ENCODE results near the gene RNASE4. TPM values are rescaled to one million over a fixed set of nuclear protein-coding genes. Genes with fewer than 3 reads are reported as not detected.

The RNASE4 gene
- total and polyA plus RNA-seq, 2 experiments from 2014 or later, result 0.29 to 2.0 TPM

DNA sequence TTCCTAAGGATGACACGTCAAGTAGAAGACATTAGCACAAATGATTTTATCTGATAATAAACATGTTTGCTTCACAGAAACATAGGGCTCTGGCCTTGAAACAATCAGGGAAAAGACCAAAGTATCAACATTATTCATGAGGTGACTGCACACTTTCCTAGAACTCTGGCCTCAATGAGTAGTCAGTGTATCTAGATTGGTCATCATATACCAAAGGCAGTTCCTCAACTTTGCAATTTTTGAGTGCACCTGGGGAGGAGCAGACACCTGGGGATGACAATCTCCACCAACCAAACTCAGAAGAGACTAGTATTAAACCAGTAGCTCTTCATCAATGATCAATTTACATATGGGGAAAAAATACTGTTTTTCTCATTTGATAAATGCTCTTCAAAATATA is 65.8 kb downstream of the RNASE4 start:
- Histone ChIP-seq H3K36me3 (ENCODE audit: insufficient read depth) (peaks cover 7% of the 10 kb centered on the region), H3K27me3 (ENCODE audit: insufficient read depth) (no peaks in the 10 kb centered on the region), H4K20me1 (replicated peaks; ENCODE audit: insufficient read depth) (no peaks in the 10 kb centered on the region), H2AFZ (no peak overlapping the region), H3K9me2 (ENCODE audit: insufficient read depth) (0 out of 2 replicates have a peak, but pooled peaks cover 10% of the 10 kb centered on the region), H3K27ac (ENCODE audit: low read depth) (no peak overlapping the region), H3K4me2 (no peak overlapping the region), H3K79me2 (replicated peaks; ENCODE audit: insufficient read depth) (no peaks in the 10 kb centered on the region), H3K4me3 (no peak overlapping the region), H3K4me1 (ENCODE audit: insufficient read depth) (no peaks in the 10 kb centered on the region), H3F3A (replicated peaks; ENCODE audit: low read depth) (no peaks in the 10 kb centered on the region)
- TF ChIP-seq CREB1 (CRISPR knock-in tag; IDR thresholded peaks at IDR 0.05; ENCODE audit: low read depth) (no peak), EZH2 (IDR thresholded peaks at IDR 0.05; ENCODE audit: low read depth, unreplicated experiment) (no peak), NANOG (IDR thresholded peaks at IDR 0.05; ENCODE audit: borderline replicate concordance) (no peak), POLR2AphosphoS5 (IDR thresholded peaks at IDR 0.05; ENCODE audit: low read depth) (no peak), EZH2phosphoT487 (IDR thresholded peaks at IDR 0.05; ENCODE audit: unreplicated experiment) (no peak), ZNF331 (CRISPR knock-in tag; IDR thresholded peaks at IDR 0.05; ENCODE audit: low read depth) (no peak), ZNF114 (CRISPR knock-in tag; IDR thresholded peaks at IDR 0.05) (no peak), STAT1 (IDR thresholded peaks at IDR 0.05; ENCODE audit: unreplicated experiment) (no peak), JUNB (IDR thresholded peaks at IDR 0.05; ENCODE audit: unreplicated experiment) (no peak)
- TF ChIP-seq, protein P1, sequence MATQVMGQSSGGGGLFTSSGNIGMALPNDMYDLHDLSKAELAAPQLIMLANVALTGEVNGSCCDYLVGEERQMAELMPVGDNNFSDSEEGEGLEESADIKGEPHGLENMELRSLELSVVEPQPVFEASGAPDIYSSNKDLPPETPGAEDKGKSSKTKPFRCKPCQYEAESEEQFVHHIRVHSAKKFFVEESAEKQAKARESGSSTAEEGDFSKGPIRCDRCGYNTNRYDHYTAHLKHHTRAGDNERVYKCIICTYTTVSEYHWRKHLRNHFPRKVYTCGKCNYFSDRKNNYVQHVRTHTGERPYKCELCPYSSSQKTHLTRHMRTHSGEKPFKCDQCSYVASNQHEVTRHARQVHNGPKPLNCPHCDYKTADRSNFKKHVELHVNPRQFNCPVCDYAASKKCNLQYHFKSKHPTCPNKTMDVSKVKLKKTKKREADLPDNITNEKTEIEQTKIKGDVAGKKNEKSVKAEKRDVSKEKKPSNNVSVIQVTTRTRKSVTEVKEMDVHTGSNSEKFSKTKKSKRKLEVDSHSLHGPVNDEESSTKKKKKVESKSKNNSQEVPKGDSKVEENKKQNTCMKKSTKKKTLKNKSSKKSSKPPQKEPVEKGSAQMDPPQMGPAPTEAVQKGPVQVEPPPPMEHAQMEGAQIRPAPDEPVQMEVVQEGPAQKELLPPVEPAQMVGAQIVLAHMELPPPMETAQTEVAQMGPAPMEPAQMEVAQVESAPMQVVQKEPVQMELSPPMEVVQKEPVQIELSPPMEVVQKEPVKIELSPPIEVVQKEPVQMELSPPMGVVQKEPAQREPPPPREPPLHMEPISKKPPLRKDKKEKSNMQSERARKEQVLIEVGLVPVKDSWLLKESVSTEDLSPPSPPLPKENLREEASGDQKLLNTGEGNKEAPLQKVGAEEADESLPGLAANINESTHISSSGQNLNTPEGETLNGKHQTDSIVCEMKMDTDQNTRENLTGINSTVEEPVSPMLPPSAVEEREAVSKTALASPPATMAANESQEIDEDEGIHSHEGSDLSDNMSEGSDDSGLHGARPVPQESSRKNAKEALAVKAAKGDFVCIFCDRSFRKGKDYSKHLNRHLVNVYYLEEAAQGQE (IDR thresholded peaks at IDR 0.05; ENCODE audit: unreplicated experiment), result no peak
- TF ChIP-seq, protein P2, sequence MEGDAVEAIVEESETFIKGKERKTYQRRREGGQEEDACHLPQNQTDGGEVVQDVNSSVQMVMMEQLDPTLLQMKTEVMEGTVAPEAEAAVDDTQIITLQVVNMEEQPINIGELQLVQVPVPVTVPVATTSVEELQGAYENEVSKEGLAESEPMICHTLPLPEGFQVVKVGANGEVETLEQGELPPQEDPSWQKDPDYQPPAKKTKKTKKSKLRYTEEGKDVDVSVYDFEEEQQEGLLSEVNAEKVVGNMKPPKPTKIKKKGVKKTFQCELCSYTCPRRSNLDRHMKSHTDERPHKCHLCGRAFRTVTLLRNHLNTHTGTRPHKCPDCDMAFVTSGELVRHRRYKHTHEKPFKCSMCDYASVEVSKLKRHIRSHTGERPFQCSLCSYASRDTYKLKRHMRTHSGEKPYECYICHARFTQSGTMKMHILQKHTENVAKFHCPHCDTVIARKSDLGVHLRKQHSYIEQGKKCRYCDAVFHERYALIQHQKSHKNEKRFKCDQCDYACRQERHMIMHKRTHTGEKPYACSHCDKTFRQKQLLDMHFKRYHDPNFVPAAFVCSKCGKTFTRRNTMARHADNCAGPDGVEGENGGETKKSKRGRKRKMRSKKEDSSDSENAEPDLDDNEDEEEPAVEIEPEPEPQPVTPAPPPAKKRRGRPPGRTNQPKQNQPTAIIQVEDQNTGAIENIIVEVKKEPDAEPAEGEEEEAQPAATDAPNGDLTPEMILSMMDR (conservative IDR thresholded peaks at IDR 0.05; ENCODE audit: low read depth in 2 of 2), result no peak
- TF ChIP-seq, protein P3, sequence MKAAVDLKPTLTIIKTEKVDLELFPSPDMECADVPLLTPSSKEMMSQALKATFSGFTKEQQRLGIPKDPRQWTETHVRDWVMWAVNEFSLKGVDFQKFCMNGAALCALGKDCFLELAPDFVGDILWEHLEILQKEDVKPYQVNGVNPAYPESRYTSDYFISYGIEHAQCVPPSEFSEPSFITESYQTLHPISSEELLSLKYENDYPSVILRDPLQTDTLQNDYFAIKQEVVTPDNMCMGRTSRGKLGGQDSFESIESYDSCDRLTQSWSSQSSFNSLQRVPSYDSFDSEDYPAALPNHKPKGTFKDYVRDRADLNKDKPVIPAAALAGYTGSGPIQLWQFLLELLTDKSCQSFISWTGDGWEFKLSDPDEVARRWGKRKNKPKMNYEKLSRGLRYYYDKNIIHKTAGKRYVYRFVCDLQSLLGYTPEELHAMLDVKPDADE (IDR thresholded peaks at IDR 0.05), result no peak
- TF ChIP-seq, protein P4, sequence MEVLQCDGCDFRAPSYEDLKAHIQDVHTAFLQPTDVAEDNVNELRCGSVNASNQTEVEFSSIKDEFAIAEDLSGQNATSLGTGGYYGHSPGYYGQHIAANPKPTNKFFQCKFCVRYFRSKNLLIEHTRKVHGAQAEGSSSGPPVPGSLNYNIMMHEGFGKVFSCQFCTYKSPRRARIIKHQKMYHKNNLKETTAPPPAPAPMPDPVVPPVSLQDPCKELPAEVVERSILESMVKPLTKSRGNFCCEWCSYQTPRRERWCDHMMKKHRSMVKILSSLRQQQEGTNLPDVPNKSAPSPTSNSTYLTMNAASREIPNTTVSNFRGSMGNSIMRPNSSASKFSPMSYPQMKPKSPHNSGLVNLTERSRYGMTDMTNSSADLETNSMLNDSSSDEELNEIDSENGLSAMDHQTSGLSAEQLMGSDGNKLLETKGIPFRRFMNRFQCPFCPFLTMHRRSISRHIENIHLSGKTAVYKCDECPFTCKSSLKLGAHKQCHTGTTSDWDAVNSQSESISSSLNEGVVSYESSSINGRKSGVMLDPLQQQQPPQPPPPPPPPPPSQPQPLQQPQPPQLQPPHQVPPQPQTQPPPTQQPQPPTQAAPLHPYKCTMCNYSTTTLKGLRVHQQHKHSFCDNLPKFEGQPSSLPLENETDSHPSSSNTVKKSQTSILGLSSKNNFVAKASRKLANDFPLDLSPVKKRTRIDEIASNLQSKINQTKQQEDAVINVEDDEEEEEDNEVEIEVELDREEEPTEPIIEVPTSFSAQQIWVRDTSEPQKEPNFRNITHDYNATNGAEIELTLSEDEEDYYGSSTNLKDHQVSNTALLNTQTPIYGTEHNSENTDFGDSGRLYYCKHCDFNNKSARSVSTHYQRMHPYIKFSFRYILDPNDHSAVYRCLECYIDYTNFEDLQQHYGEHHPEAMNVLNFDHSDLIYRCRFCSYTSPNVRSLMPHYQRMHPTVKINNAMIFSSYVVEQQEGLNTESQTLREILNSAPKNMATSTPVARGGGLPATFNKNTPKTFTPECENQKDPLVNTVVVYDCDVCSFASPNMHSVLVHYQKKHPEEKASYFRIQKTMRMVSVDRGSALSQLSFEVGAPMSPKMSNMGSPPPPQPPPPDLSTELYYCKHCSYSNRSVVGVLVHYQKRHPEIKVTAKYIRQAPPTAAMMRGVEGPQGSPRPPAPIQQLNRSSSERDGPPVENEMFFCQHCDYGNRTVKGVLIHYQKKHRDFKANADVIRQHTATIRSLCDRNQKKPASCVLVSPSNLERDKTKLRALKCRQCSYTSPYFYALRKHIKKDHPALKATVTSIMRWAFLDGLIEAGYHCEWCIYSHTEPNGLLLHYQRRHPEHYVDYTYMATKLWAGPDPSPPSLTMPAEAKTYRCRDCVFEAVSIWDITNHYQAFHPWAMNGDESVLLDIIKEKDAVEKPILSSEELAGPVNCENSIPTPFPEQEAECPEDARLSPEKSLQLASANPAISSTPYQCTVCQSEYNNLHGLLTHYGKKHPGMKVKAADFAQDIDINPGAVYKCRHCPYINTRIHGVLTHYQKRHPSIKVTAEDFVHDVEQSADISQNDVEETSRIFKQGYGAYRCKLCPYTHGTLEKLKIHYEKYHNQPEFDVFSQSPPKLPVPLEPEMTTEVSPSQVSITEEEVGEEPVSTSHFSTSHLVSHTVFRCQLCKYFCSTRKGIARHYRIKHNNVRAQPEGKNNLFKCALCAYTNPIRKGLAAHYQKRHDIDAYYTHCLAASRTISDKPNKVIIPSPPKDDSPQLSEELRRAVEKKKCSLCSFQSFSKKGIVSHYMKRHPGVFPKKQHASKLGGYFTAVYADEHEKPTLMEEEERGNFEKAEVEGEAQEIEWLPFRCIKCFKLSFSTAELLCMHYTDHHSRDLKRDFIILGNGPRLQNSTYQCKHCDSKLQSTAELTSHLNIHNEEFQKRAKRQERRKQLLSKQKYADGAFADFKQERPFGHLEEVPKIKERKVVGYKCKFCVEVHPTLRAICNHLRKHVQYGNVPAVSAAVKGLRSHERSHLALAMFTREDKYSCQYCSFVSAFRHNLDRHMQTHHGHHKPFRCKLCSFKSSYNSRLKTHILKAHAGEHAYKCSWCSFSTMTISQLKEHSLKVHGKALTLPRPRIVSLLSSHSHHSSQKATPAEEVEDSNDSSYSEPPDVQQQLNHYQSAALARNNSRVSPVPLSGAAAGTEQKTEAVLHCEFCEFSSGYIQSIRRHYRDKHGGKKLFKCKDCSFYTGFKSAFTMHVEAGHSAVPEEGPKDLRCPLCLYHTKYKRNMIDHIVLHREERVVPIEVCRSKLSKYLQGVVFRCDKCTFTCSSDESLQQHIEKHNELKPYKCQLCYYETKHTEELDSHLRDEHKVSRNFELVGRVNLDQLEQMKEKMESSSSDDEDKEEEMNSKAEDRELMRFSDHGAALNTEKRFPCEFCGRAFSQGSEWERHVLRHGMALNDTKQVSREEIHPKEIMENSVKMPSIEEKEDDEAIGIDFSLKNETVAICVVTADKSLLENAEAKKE (CRISPR knock-in tag; IDR thresholded peaks at IDR 0.05), result no peak
- H3K27ac Mint-ChIP-seq, result no peak overlapping the region
- peaks cover 30% of the 10 kb centered on the region for H3K36me3 Mint-ChIP-seq (ENCODE audit: low read depth)
- peaks cover 38% of the 10 kb centered on the region for H3K9me3 Mint-ChIP-seq
- no peaks in the 10 kb centered on the region for H3K27me3 Mint-ChIP-seq (ENCODE audit: insufficient read depth, low read depth, poor library complexity)
- H3K4me3 Mint-ChIP-seq, result no peak overlapping the region
- DNase-seq (ENCODE audit: low spot score), result no peak
- H3K4me1 Mint-ChIP-seq, result peaks cover 4% of the 10 kb centered on the region
- no peak for ATAC-seq
